CD4-positive, alpha-beta T cell treated with Interleukin-15 for 4 hours (primary cell): ENCODE results near the gene BATF2.
"Not testable (repeated sequence)": the region's sequence is repeated elsewhere in the genome, so short reads cannot be mapped to it uniquely, and the experiment has no call there.

Experiments
- DNase-seq: peaks from one replicate; pipeline ENCODE4 v3.0.0-alpha.2; 2020; ENCODE audit warnings: low spot score

The BATF2 gene

DNA sequence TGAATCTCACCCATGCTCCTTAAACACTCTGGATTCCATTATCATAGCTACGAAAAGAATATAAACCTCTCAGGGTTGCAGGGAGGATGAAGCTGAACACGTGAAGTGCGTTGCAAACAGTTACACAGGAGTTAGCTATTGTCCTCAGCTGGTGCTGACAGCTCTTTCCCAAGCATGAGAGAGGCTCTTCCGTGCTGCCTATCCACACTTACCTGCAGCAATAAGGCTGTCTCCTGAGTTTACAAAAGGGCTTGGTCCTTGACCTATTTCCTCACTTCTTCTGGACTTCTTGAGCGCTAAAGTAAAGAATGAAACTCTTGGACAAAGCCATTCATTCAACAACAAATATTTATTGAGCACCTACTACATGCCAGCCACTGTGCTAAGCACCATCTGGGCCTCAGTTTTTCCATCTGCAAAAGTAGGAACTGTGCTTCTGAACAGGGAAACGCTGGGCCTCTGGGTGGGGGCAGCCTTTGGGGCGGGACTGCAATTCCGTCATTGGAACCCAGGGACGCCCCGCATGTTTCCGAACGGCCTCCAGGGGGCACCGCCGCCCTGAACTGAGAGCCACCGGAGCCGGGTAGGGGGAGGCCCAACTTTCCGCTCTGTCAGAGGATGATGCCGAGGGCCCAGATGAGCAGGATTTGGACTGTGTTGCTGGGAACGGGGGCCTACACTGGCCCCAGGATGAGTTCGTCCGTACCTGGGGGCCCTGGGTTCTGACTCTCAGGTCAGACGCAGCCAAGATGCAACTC lies 16.5 kb upstream of the BATF2 start:
- peak; percentile 90 for DNase-seq

DNA sequence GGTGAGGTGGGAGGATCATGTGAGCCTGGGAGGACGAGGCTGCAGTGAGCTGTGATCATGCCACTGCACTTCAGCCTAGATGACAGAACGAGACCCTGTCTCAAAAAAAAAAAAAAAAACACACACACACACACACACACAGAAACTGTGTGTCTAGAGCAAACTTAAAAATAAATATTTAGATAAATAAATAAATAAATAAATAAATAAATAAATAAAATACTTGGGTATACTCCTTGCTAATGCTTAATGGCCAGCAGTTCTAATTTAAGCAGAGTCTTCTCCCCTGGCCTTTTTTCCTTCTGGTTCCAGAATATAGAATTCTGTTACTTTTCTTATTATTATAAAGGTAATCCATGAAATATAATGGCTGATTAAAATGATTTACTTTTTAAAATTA lies 12.1 kb upstream of the BATF2 start:
- DNase-seq = no peak

DNA sequence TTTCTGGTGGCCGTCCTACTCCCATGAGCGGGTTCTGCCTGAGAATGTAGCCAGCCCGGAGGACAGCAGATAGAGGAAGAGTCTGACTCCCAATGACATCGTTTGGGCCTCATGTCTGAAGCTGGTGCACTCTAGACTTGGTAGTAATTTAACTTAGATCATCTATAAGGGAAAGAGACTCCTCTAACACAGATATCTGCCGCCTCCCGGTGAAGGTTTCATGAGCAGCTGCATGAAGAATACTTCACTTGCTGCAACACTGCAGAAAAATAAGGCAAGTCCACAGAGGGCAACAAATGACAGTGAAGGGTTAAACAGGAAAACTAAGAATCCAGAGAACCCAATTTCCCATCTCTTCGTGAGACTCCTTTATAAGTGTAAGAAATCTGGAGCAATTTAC lies 11.2 kb upstream of the BATF2 start:
- DNase-seq = no peak

DNA sequence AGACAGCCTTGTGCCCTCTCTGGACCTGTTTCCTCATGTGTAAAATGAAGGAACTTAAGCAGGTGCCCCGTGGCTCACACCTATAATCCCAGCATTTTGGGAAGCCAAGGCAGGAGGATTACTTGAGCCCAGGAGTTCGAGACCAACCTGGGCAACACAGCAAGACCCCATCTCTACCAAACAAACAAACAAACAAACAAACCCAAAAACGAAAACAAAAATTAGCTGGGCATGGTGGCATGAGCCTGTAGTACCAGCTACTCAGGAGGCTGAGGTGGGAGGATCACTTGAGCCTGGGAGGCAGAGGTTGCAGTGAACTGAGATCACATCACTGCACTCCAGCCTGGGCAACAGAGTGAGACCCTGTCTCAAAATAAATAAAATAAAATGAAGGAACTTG lies 7.2 kb upstream of the BATF2 start:
- not testable (repeated sequence) for DNase-seq

DNA sequence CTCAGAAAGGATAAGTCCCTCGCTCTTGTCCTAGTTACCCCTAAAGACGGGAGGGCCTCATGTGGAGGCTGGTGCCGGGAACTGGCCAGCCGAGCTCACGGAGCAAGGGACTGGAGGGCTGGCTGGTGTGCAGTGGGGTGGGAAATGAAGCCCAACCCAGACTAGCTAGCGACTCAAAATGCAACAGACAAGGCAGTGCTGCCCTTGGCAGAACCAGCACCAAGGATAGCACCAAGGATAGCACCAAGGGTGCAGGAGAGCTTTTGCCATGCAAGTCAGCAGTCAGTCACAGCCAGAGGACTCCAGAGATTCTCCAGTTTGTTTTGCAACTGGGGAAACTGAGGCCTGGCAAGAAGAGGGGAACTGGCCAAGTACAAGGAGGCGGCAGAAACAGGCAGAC lies 6.5 kb upstream of the BATF2 start:
- DNase-seq = no peak

DNA sequence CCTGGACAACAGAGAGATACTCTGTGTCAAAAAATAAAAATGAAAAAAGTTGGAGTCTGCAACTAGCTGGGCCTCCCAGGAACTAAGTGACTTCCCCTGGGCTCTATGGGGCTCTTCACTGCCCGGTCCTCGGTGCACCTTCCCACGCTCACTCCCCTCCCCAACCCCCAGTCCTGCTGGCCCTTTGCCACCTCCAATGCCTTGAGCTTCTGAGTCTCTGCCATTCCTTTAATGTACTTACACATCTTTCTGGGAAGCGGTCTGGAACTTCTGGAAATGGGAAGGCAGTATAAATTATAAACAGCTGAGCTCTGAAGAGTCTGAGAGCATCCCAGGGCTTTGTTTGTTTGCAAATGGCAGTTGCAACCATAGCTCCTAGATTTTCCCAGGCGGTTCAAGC lies 5.9 kb upstream of the BATF2 start:
- no peak for DNase-seq

DNA sequence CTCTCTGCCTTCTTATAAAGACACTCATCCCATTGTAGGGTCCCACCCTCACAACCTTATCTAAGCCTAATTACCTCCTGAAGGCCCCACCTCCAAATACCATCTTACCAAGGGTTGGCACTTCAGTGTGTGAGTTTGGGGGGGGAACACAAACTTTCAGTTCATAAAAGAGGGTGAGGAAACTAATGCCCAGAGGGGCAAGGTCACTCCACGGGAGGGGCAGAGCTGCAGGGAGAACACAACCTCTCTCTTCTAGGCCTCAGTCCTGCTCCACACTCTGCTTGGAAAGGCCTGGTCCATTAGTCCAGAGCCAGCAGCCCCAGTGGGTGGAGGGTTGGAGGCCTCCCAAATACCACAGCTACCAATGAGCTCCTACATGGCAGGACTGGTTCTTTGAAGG lies 2.7 kb upstream of the BATF2 start:
- DNase-seq = no peak

DNA sequence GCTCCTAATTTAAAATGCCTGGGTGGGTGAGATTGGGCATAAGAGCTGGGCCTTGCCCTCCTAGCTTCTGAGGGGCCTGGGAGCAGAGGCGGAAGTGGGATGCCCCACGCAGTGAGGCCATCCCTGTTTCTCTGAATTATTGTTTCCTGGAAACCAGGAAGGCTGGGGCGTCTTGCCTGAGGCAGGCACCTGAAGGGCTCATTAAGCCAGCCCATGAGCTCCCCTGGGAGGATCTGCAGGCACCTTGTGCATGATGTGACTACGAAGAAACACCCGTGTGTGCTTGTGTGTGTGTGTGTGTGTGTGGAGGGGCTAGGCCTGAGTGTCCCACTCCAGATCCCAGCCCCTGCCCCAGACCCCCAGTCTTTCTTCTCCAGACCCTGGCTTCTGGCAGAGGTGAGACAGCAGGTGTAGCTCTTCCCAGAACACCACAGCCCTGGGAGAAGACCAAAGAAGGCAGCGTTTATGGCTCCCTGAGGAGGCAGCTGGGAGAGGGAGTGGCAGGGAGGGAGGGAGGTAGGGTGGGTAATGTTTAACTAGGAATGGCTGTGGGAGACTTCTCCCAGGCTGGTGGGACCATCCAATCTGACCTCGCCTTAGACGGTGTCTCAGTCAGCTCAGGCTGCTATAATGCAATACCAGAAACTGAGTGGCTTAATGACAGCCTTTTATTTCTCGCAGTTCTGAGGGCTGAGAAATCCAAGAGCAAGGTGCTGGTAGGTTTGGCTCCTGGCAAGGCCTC lies 2.1 kb upstream of the BATF2 start:
- peak; percentile 2 for DNase-seq

DNA sequence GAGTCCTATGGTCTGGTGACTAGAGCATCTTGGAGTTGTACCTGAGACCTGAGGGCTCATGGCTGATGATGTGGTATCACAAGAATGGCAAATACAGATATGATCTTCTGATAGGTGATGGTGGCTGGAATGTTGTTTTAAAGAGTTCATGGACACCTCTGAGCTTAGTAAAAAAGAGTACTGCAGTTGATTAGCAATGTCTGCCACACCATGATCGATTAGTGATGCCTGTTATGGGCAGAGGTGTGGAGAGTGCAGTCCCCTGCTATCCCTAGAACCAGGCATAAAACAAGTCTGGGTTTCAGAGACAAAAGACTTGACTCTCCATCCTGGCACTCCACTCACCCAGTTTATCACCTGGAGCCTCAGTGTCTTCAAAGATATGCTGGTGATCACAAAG lies 1.4 kb upstream of the BATF2 start:
- DNase-seq = no peak

DNA sequence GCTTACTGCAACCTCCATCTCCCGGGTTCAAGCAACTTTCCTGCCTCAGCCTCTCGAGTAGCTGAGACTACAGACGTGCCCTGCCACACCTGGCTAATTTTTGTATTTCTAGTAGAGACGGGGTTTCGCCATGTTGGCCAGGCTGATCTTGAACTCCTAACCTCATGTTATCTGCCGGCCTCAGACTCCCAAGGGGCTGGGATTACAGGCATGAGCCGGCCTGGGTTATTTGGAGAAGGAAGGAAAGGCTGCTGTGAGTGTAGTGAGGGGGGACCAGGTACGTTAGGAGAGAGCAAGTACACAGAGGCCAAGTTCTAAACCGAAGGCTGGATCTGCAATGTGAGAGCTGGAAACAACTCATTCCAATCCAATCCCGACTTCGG lies 453 bp downstream of the BATF2 start:
- DNase-seq = no peak

DNA sequence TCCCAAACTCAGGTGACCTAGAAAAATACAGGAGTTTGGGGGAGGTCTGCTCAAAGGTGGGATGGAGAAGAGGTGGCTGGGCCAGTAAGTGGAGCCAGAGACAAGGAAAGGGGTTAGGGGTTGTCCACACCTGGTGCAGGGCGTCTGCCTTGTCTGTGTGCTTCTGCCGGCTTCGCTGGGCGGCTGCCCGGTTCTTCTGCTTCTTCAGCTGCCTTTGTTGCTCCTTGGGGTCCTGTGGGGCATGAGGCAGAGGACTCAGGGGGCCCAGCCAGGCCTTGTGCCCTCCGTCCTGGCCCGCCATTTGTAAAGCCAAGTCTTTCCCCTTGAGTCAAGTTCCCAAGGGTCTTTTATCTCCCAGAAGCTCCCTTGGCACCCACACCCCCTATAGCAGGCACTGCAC lies 2.5 kb downstream of the BATF2 start:
- DNase-seq = no peak

DNA sequence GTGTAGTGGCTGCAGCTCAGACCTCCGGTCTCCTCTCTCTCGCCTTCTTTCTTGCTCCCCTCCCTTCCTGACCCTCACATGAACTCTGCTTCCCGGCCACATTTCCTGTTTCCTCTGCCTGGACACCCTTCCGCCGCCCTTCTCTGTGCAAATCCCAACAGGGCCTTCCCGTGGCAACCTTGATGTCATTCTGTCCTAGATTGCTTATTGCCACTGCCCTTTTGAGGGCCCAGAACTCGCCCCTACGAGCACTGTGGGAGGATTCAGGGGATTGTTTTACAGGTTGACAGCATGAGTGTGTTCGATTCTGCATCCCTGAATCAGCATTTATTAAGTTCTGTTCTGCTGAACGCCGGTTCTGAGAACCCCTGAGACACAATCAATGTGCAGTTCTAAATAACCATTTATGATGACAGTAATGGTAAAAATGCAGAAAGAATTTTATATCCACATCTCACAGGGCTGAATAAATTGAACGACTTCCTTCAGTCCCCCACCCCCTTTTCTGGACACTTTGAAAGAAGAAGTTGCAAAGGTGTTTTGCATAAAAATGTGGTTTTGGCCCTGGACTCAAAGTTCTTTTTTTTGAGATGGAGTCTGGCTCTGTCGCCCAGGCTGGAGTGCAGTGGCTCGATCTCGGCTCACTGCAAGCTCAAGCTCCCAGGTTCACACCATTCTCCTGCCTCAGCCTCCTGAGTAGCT lies 6.4 kb downstream of the BATF2 start:
- no peak for DNase-seq

DNA sequence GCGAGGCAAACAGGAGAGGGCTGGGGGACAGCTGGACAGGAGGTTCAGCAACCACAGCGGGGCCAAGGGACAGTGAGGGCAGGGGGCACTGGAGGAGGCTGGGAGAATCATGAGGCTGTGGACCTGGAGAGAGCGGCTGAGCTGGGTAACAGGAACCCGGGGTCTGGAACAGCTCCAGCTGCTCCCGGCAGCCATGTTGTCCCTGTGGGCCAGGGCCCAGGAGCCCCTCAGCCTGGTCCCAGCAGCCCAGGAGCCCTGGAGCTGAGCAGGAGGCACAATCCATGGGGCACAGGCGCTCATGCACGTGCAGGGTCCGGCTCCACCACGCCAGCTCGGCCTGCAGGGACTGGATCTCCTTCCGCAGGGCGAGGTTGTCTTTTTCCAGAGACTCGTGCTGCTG lies 7.4 kb downstream of the BATF2 start:
- DNase-seq = no peak

DNA sequence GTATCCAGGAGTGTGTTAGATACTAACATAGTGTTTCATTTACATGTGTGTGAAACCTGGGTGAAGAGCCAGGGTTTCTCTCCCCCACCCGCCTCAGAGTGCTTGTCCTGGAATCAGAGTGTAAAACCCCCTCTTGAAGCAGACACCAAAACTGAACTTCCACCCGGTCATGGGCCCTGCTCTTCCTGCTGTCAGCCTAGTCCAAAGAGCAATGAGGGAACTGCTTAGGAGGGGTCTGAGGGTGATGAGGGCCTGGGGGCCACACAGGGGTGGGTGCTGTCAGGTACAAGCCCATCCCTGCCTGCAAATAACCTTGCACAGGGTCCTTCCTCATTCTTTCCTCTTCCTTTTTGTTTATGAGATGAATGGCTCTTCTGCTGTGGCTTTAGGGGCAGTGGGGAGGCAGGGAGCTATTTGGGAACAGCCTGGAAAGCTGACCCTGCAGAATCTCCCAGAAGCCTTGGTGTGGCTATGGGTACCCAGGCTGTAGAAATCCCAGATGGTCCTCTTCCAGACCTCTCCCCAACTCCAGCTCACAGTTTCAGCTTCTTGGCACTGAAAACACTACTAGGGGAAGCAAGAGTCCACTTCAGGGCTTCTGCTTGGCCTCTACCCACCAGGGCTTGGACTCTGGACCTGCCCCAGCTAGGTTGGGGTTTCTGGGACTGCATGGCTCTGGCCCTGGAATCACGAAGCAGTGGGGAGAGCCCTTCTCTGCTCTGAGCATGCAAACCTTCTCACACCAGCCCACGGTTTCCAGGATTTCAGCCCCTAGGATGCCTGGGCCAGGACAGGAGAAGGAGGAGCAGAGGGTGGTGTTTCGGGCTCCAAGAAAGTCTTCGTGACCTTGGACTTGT lies 8.5 kb downstream of the BATF2 start:
- DNase-seq = no peak

DNA sequence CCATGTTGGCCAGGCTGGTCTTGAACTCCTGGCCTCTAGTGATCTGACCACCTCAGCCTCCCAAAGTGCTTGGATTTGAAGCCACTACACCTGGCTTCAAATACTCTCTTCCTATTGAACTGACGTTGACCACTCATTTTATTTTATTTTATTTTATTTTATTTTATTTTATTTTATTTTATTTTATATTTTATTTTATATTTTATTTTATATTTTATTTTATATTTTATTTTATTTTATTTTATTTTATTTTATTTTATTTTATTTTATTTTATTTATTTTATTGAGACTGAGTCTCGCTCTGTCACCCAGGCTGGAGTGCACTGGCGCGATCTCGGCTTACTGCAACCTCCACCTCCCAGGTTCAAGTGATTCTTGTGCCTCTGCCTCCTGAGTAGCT lies 13.4 kb downstream of the BATF2 start:
- not testable (repeated sequence) for DNase-seq

DNA sequence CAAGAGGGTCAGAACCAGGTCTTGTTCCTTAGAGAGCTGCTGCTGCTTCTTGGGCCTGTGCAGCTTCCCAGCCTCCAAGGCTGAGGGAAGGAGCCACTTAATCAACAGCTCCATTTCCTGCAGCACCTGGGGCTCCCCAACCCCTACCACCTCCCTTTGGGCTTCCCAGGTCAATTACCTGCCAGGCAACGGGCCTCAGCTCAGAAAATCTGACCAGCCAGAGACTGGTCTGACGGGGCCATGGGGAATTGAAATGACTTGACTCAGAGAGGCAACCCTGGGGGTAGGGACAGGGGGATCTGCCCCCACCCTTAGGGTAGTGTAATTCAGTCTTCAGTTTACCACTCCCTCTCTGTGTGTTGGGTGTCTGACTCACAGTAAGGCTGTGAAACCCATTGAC lies 20.1 kb downstream of the BATF2 start:
- DNase-seq = no peak

DNA sequence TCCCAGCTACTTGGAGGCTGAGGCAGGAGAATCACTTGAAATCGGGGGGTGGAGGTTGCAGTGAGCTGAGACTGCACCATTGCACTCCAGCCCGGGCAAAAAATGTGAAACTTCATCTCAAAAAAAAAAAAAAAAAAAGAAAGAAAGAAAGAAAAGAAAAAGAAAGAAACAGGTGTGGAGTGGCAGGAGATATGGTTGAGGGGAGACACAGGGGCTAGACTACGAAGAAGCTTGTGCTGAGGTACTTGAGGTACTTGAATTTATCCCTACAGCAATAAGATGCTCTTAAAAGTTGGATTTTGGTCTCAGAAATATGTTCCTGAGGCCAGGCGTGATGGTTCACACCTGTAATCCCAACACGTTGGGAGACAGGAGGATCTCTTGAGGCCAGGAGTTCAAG lies 22.6 kb downstream of the BATF2 start:
- DNase-seq = no peak

DNA sequence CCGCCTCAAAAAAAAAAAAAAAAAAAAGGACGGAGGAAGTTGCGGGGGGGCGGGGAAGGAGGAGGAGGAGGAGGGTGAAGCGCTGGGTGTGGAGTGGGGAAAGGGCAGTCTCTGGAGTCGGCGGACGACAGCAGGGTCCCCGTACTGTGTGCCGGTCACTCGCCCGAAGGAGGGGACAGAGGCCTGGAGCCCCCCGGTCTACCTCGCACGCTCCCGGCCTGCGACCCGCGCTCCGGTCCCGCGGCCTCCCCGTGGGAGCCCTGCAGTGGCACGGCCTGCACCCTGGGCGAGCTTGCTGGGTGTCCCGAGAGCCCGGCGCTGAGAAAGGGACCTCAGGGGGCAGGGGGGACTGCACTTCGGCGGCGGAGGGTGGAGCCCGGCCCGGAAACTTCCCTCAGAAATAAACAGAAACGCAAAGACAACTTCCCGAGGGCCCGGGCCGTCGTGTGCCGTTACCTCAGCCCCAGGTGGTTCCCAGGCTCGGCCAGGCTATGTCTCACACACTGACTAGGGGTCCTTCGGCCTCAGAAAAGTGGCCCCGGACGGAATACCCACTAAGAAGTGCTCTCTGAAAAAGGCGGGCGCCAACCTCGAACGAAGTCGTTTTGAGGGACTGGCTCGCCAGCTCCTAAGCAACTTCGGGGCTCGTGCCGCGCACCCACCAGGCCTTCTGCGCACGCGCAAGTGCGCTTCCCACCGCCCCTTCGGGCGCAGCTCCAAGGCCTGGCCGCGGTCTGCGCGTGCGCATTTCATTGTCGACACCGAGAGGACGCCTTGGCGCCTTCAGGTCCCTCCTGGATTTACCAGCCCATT lies 25.1 kb downstream of the BATF2 start, which contains the start of gene MAJIN:
Gene MAJIN, minus strand, starts transcription at position 688 of the 813 bp plus-strand sequence. CDS start 12,703 bp downstream, outside the sequence.
- peak; percentile 90 for DNase-seq

DNA sequence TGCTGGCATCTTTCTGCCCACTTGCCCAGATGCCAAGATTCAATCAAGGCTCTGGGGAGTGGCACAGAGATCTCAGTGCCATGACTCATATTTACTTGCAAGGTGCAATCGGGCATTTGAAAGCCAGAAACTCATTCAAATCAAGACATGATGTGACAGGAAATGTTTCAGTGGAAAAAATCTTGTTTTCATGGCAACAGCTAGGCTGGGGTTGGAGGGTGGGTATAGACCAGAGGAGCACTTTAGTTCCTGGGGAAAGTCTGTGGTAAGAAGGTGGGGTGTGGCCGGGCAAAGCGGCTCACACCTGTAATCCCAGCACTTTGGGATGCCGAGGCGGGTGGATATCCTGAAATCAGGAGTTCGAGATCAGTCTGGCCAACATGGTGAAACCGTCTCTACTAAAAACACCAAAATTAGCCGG lies 26.0 kb downstream of the BATF2 start:
- DNase-seq = peak; percentile 28

DNA sequence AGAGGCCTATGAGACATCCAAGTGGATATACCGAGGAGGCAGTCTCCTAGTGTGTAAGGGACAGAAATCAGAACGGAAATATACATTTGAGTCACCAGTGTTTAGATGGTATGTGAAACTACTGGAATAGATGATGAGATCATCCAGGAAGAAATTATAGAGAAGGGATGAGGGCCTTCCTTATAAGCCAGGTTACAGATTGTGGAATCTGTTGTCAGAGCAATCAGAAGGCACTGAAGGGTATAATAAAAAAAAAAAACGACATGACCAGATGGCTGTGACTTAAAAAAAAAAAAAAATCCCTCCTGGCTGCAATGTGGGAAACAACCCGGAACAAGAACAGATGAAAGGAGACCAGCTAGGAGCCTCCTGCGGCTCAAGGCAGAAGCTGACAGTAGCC lies 27.6 kb downstream of the BATF2 start:
- DNase-seq = no peak

DNA sequence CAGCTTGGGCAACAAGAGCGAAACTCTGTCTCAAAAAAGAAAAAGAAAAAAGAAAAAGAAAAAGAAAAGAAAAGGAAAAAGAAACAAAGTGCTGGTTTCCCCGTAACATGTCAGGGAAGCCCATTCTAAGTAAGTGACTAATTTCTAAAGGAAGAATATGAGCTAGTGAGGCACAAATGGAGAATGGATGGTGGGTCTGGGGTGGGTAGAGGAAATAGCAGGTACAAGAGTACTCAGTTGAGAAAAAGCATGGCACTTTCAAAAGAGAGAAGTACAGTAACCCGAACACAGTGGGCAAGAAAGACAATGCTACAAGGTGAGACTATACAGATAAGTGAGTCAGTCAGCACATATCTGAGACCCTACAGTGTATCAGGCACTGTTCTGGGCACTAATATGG lies 29.4 kb downstream of the BATF2 start:
- no peak for DNase-seq
